ENCODE measurements around the gene CDC123. TPM values are rescaled to one million over a fixed set of nuclear protein-coding genes. Genes with fewer than 3 reads are reported as not detected.
"Not testable (repeated sequence)": the region's sequence is repeated elsewhere in the genome, so short reads cannot be mapped to it uniquely, and the experiment has no call there.

CDC123 gene
- total and polyA plus RNA-seq, 2 experiments from 2014 or later = 158 to 179 TPM

- Histone ChIP-seq H3F3A (replicated peaks; ENCODE audit: low read depth) (no peaks in the 10 kb centered on the region), H3K9me2 (ENCODE audit: insufficient read depth) (no peaks in the 10 kb centered on the region), H2AFZ (no peak overlapping the region), H3K36me3 (ENCODE audit: insufficient read depth) (no peaks in the 10 kb centered on the region), H3K4me2 (no peak overlapping the region), H3K4me1 (ENCODE audit: insufficient read depth) (no peaks in the 10 kb centered on the region), H3K4me3 (no peak overlapping the region), H3K79me2 (replicated peaks; ENCODE audit: insufficient read depth) (no peaks in the 10 kb centered on the region), H3K27me3 (ENCODE audit: insufficient read depth) (no peaks in the 10 kb centered on the region), H3K27ac (ENCODE audit: low read depth) (no peak overlapping the region), H4K20me1 (replicated peaks; ENCODE audit: insufficient read depth) (no peaks in the 10 kb centered on the region)
- ATAC-seq (no peak), DNase-seq (ENCODE audit: low spot score) (no peak)
- no peak overlapping the region for H3K27ac Mint-ChIP-seq
- no peaks in the 10 kb centered on the region for H3K36me3 Mint-ChIP-seq (ENCODE audit: low read depth)
- no peaks in the 10 kb centered on the region for H3K9me3 Mint-ChIP-seq
- H3K27me3 Mint-ChIP-seq (ENCODE audit: insufficient read depth, low read depth, poor library complexity) = peaks cover 3% of the 10 kb centered on the region
- TF ChIP-seq ZNF331 (CRISPR knock-in tag; IDR thresholded peaks at IDR 0.05; ENCODE audit: low read depth) = no peak
- no peak overlapping the region for H3K4me3 Mint-ChIP-seq
- no peaks in the 10 kb centered on the region for H3K4me1 Mint-ChIP-seq
These were observed 75.2 kb downstream of the CDC123 start for GRCh38 chr10:12271210-12271540.

- not testable (repeated sequence) for H3K79me2 ChIP-seq (replicated peaks; ENCODE audit: insufficient read depth); H3K4me3 Mint-ChIP-seq; H3K27me3 ChIP-seq (ENCODE audit: insufficient read depth); H3K9me3 Mint-ChIP-seq; H3F3A ChIP-seq (replicated peaks; ENCODE audit: low read depth); H3K27ac ChIP-seq (ENCODE audit: low read depth); H3K27ac Mint-ChIP-seq; H3K4me2 ChIP-seq; H3K36me3 Mint-ChIP-seq (ENCODE audit: low read depth); H3K9me2 ChIP-seq (ENCODE audit: insufficient read depth); DNase-seq (ENCODE audit: low spot score); H4K20me1 ChIP-seq (replicated peaks; ENCODE audit: insufficient read depth); H3K4me1 Mint-ChIP-seq; H3K36me3 ChIP-seq (ENCODE audit: insufficient read depth); H3K4me1 ChIP-seq (ENCODE audit: insufficient read depth); H3K4me3 ChIP-seq; H3K27me3 Mint-ChIP-seq (ENCODE audit: insufficient read depth, low read depth, poor library complexity); ATAC-seq
- H2AFZ ChIP-seq = peak overlapping the region; percentile 43; the same call in 1 of the 2 replicates
These were observed 81.9 kb downstream of the CDC123 start for GRCh38 chr10:12277862-12278261.

GRCh38 chr10:12279281-12279680 lies 83.3 kb downstream of the CDC123 start:
- DNase-seq (ENCODE audit: low spot score) (no peak), ATAC-seq (no peak)
- H3K4me3 ChIP-seq = no peak overlapping the region
- no peak overlapping the region for H3K4me2 ChIP-seq
- Mint-ChIP-seq H3K36me3 (ENCODE audit: low read depth) (no peaks in the 10 kb centered on the region), H3K9me3 (peaks cover 12% of the 10 kb centered on the region; the same call in 1 of the 3 replicates), H3K4me1 (no peaks in the 10 kb centered on the region), H3K4me3 (no peak overlapping the region), H3K27ac (no peak overlapping the region), H3K27me3 (ENCODE audit: insufficient read depth, low read depth, poor library complexity) (no peaks in the 10 kb centered on the region)
- no peaks in the 10 kb centered on the region for H4K20me1 ChIP-seq (replicated peaks; ENCODE audit: insufficient read depth)
- H3K79me2 ChIP-seq (replicated peaks; ENCODE audit: insufficient read depth) = no peaks in the 10 kb centered on the region
- no peaks in the 10 kb centered on the region for H3F3A ChIP-seq (replicated peaks; ENCODE audit: low read depth)
- H3K27ac ChIP-seq (ENCODE audit: low read depth) = no peak overlapping the region
- no peaks in the 10 kb centered on the region for H3K36me3 ChIP-seq (ENCODE audit: insufficient read depth)
- H3K9me2 ChIP-seq (ENCODE audit: insufficient read depth) = no peaks in the 10 kb centered on the region
- H2AFZ ChIP-seq = no peak overlapping the region
- no peaks in the 10 kb centered on the region for H3K27me3 ChIP-seq (ENCODE audit: insufficient read depth)
- peaks cover 3% of the 10 kb centered on the region; the same call in 1 of the 2 replicates for H3K4me1 ChIP-seq (ENCODE audit: insufficient read depth)
- TF ChIP-seq ZNF462 (CRISPR knock-in tag; IDR thresholded peaks at IDR 0.05) (no peak), NANOG (IDR thresholded peaks at IDR 0.05; ENCODE audit: borderline replicate concordance) (no peak), CTCF (conservative IDR thresholded peaks at IDR 0.05; ENCODE audit: low read depth in 2 of 2) (no peak), POLR2AphosphoS5 (IDR thresholded peaks at IDR 0.05; ENCODE audit: low read depth) (no peak), EZH2 (IDR thresholded peaks at IDR 0.05; ENCODE audit: low read depth, unreplicated experiment) (no peak), ZNF331 (CRISPR knock-in tag; IDR thresholded peaks at IDR 0.05; ENCODE audit: low read depth) (no peak), ETS1 (IDR thresholded peaks at IDR 0.05) (no peak)

All from GM23338 (cell line).